ENCODE measurements around the gene ZNF256. TPM values are rescaled to one million over a fixed set of nuclear protein-coding genes. Genes with fewer than 3 reads are reported as not detected.

Gene ZNF256
- total and polyA plus RNA-seq, 4 donors = 0.75 to 6.7 (median 4.7) TPM

GRCh38 chr19:57914531-57914930 lies 33.0 kb downstream of the ZNF256 start:
- intact Hi-C loops (cut with DNase I) = no loop called here
- DNase-seq = no peak
- Histone ChIP-seq H3K27ac (ENCODE audit: low read depth in 1 of 2, low read length in 2 of 2) (no peak overlapping the region), H3K9me3 (ENCODE audit: control insufficient read depth, low read length) (peaks cover 21% of the 10 kb centered on the region), H3K4me3 (ENCODE audit: low read length in 2 of 2) (no peak overlapping the region), H3K4me1 (ENCODE audit: control insufficient read depth in 1 of 2, insufficient read depth in 2 of 2, low read length in 2 of 2) (peaks cover 0 to 5% of the 10 kb centered on the region in 2 donors), H3K36me3 (ENCODE audit: control insufficient read depth in 1 of 2, insufficient read depth in 2 of 2, low read length in 1 of 2) (peaks cover 15 to 16% of the 10 kb centered on the region in 2 donors), H3K27me3 (ENCODE audit: control insufficient read depth in 1 of 2, insufficient read depth in 2 of 2, low read length in 1 of 2) (no peaks in the 10 kb centered on the region)
- 89 to 91% methylated on average over 3 of the region's 3 CpGs for WGBS, 2 donors
- ATAC-seq (ENCODE audit: low FRiP score) = no peak

- no peak for ATAC-seq (ENCODE audit: low FRiP score)
- intact Hi-C loops (cut with DNase I) = no loop called here
- 88 to 95% methylated on average over 3 of the region's 3 CpGs for WGBS, 2 donors
- Histone ChIP-seq H3K4me3 (ENCODE audit: low read length in 2 of 2) (no peak overlapping the region), H3K36me3 (ENCODE audit: control insufficient read depth in 1 of 2, insufficient read depth in 2 of 2, low read length in 1 of 2) (peaks cover 15 to 16% of the 10 kb centered on the region in 2 donors), H3K27ac (ENCODE audit: low read depth in 1 of 2, low read length in 2 of 2) (no peak overlapping the region), H3K9me3 (ENCODE audit: control insufficient read depth, low read length) (peaks cover 21% of the 10 kb centered on the region), H3K4me1 (ENCODE audit: control insufficient read depth in 1 of 2, insufficient read depth in 2 of 2, low read length in 2 of 2) (no peaks in the 10 kb centered on the region), H3K27me3 (ENCODE audit: control insufficient read depth in 1 of 2, insufficient read depth in 2 of 2, low read length in 1 of 2) (no peaks in the 10 kb centered on the region)
- DNase-seq = no peak
Observed at GRCh38 chr19:57907394-57907793, 40.1 kb downstream of the ZNF256 start.

GRCh38 chr19:57905258-57905657 lies 42.2 kb downstream of the ZNF256 start:
- H3K27me3 ChIP-seq (ENCODE audit: control insufficient read depth in 1 of 2, insufficient read depth in 2 of 2, low read length in 1 of 2) = no peaks in the 10 kb centered on the region
- H3K4me3 ChIP-seq (ENCODE audit: low read length in 2 of 2) = no peak overlapping the region
- no peaks in the 10 kb centered on the region for H3K4me1 ChIP-seq (ENCODE audit: control insufficient read depth in 1 of 2, insufficient read depth in 2 of 2, low read length in 2 of 2)
- peaks cover 16% of the 10 kb centered on the region for H3K9me3 ChIP-seq (ENCODE audit: control insufficient read depth, low read length)
- no peak overlapping the region for H3K27ac ChIP-seq (ENCODE audit: low read depth in 1 of 2, low read length in 2 of 2)
- WGBS, 2 donors = 91 to 92% methylated on average over 6 of the region's 6 CpGs
- peaks cover 1 to 3% of the 10 kb centered on the region in 2 donors for H3K36me3 ChIP-seq (ENCODE audit: control insufficient read depth in 1 of 2, insufficient read depth in 2 of 2, low read length in 1 of 2)
- ATAC-seq (ENCODE audit: low FRiP score) (no peak), DNase-seq (no peak)
- intact Hi-C loops (cut with DNase I) = no loop called here

- Histone ChIP-seq H3K4me1 (ENCODE audit: control insufficient read depth in 1 of 2, insufficient read depth in 2 of 2, low read length in 2 of 2) (no peaks in the 10 kb centered on the region), H3K36me3 (ENCODE audit: control insufficient read depth in 1 of 2, insufficient read depth in 2 of 2, low read length in 1 of 2) (peaks cover 0 to 3% of the 10 kb centered on the region in 2 donors), H3K9me3 (ENCODE audit: control insufficient read depth, low read length) (peaks cover 13% of the 10 kb centered on the region), H3K27me3 (ENCODE audit: control insufficient read depth in 1 of 2, insufficient read depth in 2 of 2, low read length in 1 of 2) (no peaks in the 10 kb centered on the region), H3K4me3 (ENCODE audit: low read length in 2 of 2) (no peak overlapping the region), H3K27ac (ENCODE audit: low read depth in 1 of 2, low read length in 2 of 2) (no peak overlapping the region)
- ATAC-seq (ENCODE audit: low FRiP score) (no peak), DNase-seq (no peak)
- WGBS, 2 donors = 55 to 59% methylated on average over 7 of the region's 7 CpGs
- intact Hi-C loops (cut with DNase I) = no loop called here
Observed at GRCh38 chr19:57903618-57904184, 43.8 kb downstream of the ZNF256 start.

GRCh38 chr19:57900311-57900710 lies 47.2 kb downstream of the ZNF256 start:
- Histone ChIP-seq H3K36me3 (ENCODE audit: control insufficient read depth in 1 of 2, insufficient read depth in 2 of 2, low read length in 1 of 2) (no peaks in the 10 kb centered on the region), H3K4me3 (ENCODE audit: low read length in 2 of 2) (no peak overlapping the region), H3K27ac (ENCODE audit: low read depth in 1 of 2, low read length in 2 of 2) (no peak overlapping the region), H3K9me3 (ENCODE audit: control insufficient read depth, low read length) (peaks cover 13% of the 10 kb centered on the region), H3K27me3 (ENCODE audit: control insufficient read depth in 1 of 2, insufficient read depth in 2 of 2, low read length in 1 of 2) (no peaks in the 10 kb centered on the region), H3K4me1 (ENCODE audit: control insufficient read depth in 1 of 2, insufficient read depth in 2 of 2, low read length in 2 of 2) (no peaks in the 10 kb centered on the region)
- WGBS, 2 donors = 70 to 80% methylated on average over 5 of the region's 5 CpGs
- no peak for ATAC-seq (ENCODE audit: low FRiP score)
- intact Hi-C loops (cut with DNase I) = no loop called here
- no peak for DNase-seq

Other genes with a start within 250 kb of the ZNF256 start
- 1 to 10 TPM; 2.3 to 6.4 TPM for gene ZNF154, start 238.5 kb downstream of the ZNF256 start, total RNA-seq
- gene ZNF154, start 238.5 kb downstream of the ZNF256 start, polyA plus RNA-seq = 1 to 10 TPM in 1 of 2 donors, under 1 TPM in 1; 0.88 to 5.2 TPM
- 1 to 10 TPM; 2.9 to 5.4 TPM for gene ZNF671, start 220.1 kb downstream of the ZNF256 start, total RNA-seq
- 1 to 10 TPM; 1.1 to 5.2 TPM for gene ZNF671, start 220.1 kb downstream of the ZNF256 start, polyA plus RNA-seq
- gene ZNF776, start 200.9 kb downstream of the ZNF256 start, total RNA-seq = 10 to 100 TPM in 1 of 2 donors, 1 to 10 TPM in 1; 7.8 to 13.6 TPM
- gene ZNF776, start 200.9 kb downstream of the ZNF256 start, polyA plus RNA-seq = 1 to 10 TPM; 4.8 to 5.4 TPM
- 10 to 100 TPM in 1 of 2 donors, 1 to 10 TPM in 1; 9.8 to 17.9 TPM for gene ZNF586, start 178.0 kb downstream of the ZNF256 start, total RNA-seq
- 1 to 10 TPM; 3.7 to 6.6 TPM for gene ZNF586, start 178.0 kb downstream of the ZNF256 start, polyA plus RNA-seq
- gene ZNF552, start 132.8 kb downstream of the ZNF256 start, total RNA-seq = 1 to 10 TPM; 8.0 to 8.5 TPM
- 1 to 10 TPM; 4.5 to 6.1 TPM for gene ZNF552, start 132.8 kb downstream of the ZNF256 start, polyA plus RNA-seq
- gene ZNF587B, start 117.4 kb downstream of the ZNF256 start, total RNA-seq = 10 to 100 TPM; 14.1 to 15.8 TPM
- 1 to 10 TPM; 1.5 to 4.6 TPM for gene ZNF587B, start 117.4 kb downstream of the ZNF256 start, polyA plus RNA-seq
- 10 to 100 TPM; 24.9 to 40.8 TPM for gene ZNF587, start 97.8 kb downstream of the ZNF256 start, total RNA-seq
- 1 to 10 TPM; 3.4 to 9.6 TPM for gene ZNF587, start 97.8 kb downstream of the ZNF256 start, polyA plus RNA-seq
- gene ZNF814, start 58.7 kb downstream of the ZNF256 start, total RNA-seq = 10 to 100 TPM; 11.1 to 15.1 TPM
- gene ZNF814, start 58.7 kb downstream of the ZNF256 start, polyA plus RNA-seq = 1 to 10 TPM; 1.1 to 6.1 TPM
- gene ZNF417, start 31.1 kb downstream of the ZNF256 start, total RNA-seq = 10 to 100 TPM; 15.7 to 23.5 TPM
- gene ZNF417, start 31.1 kb downstream of the ZNF256 start, polyA plus RNA-seq = 1 to 10 TPM; 2.0 to 4.2 TPM
- gene ZNF418, start 12.3 kb downstream of the ZNF256 start, total RNA-seq = 10 to 100 TPM in 1 of 2 donors, 1 to 10 TPM in 1; 5.2 to 10.1 TPM
- gene ZNF418, start 12.3 kb downstream of the ZNF256 start, polyA plus RNA-seq = 1 to 10 TPM; 1.6 to 4.9 TPM
- gene C19orf18, start 26.8 kb upstream of the ZNF256 start, total RNA-seq = 1 to 10 TPM; 1.0 to 2.0 TPM
- gene C19orf18, start 26.8 kb upstream of the ZNF256 start, polyA plus RNA-seq = 1 to 10 TPM in 1 of 2 donors, not detected in 1; 2.9 TPM
- 10 to 100 TPM in 1 of 2 donors, 1 to 10 TPM in 1; 9.9 to 21.0 TPM for gene ZNF606, start 55.1 kb upstream of the ZNF256 start, total RNA-seq
- 10 to 100 TPM in 1 of 2 donors, 1 to 10 TPM in 1; 4.8 to 12.0 TPM for gene ZNF606, start 55.1 kb upstream of the ZNF256 start, polyA plus RNA-seq
- gene ZSCAN1, start 86.3 kb upstream of the ZNF256 start, total RNA-seq = not detected
- gene ZSCAN1, start 86.3 kb upstream of the ZNF256 start, polyA plus RNA-seq = under 1 TPM in 1 of 2 donors, not detected in 1; 0.23 TPM
- 1 to 10 TPM; 3.4 to 6.6 TPM for gene ZNF135, start 111.6 kb upstream of the ZNF256 start, total RNA-seq
- gene ZNF135, start 111.6 kb upstream of the ZNF256 start, polyA plus RNA-seq = 10 to 100 TPM in 1 of 2 donors, 1 to 10 TPM in 1; 2.1 to 12.8 TPM
- gene ZSCAN18, start 150.5 kb upstream of the ZNF256 start, total RNA-seq = 10 to 100 TPM; 58.6 to 62.7 TPM
- gene ZSCAN18, start 150.5 kb upstream of the ZNF256 start, polyA plus RNA-seq = 100 to 1,000 TPM in 1 of 2 donors, 10 to 100 TPM in 1; 24.0 to 104 TPM
- gene ZNF329, start 203.1 kb upstream of the ZNF256 start, total RNA-seq = 10 to 100 TPM in 1 of 2 donors, 1 to 10 TPM in 1; 9.4 to 10.6 TPM
- gene ZNF329, start 203.1 kb upstream of the ZNF256 start, polyA plus RNA-seq = 1 to 10 TPM; 4.1 to 5.5 TPM
- gene ZNF274, start 235.4 kb upstream of the ZNF256 start, total RNA-seq = 10 to 100 TPM; 25.5 to 26.0 TPM
- gene ZNF274, start 235.4 kb upstream of the ZNF256 start, polyA plus RNA-seq = 10 to 100 TPM in 1 of 2 donors, 1 to 10 TPM in 1; 4.1 to 14.6 TPM

All from aorta (tissue), 5 donors.